Osteoblast (primary cell): ENCODE results near the gene TMEM92. TPM values are rescaled to one million over a fixed set of nuclear protein-coding genes. Genes with fewer than 3 reads are reported as not detected.
"Not testable (repeated sequence)": the region's sequence is repeated elsewhere in the genome, so short reads cannot be mapped to it uniquely, and the experiment has no call there.

Experiments
- DNase-seq: peaks from one replicate; pipeline ENCODE4 v3.0.0; 2011; ENCODE audit warnings: low spot score, mixed read lengths; ENCODE audit not compliant: insufficient read length; ENCODE audit errors: missing footprints
- H2AFZ ChIP-seq: 2 replicates; pipeline ENCODE4 v1.6.0; 2011; ENCODE audit warnings: mild to moderate bottlenecking, low read length
- H3K27ac ChIP-seq: 2 replicates; pipeline ENCODE4 v1.5.1; 2011; ENCODE audit warnings: mild to moderate bottlenecking, low read depth, low read length, moderate library complexity
- H3K27me3 ChIP-seq: 2 replicates; pipeline ENCODE4 v1.6.0; 2012; ENCODE audit warnings: mild to moderate bottlenecking, control low read depth, inconsistent platforms, low read length, moderate library complexity; ENCODE audit not compliant: insufficient read depth
- H3K36me3 ChIP-seq: 2 replicates; pipeline ENCODE4 v1.5.1; 2011; ENCODE audit warnings: mild to moderate bottlenecking, low read length, control low read depth, moderate library complexity; ENCODE audit not compliant: insufficient read depth
- H3K4me1 ChIP-seq: 2 replicates; pipeline ENCODE4 v1.5.1; 2011; ENCODE audit warnings: mild to moderate bottlenecking, low read length, control low read depth, moderate library complexity; ENCODE audit not compliant: insufficient read depth
- H3K4me2 ChIP-seq: 2 replicates; pipeline ENCODE4 v1.6.0; 2011; ENCODE audit warnings: mild to moderate bottlenecking, low read length; ENCODE audit not compliant: insufficient read depth
- H3K4me3 ChIP-seq: fragments of 200-600 bp; sonication (generic); 3 replicates; pipeline ENCODE4 v1.5.1; 2012; ENCODE audit warnings: mild to moderate bottlenecking, low read length, inconsistent platforms; ENCODE audit not compliant: insufficient read depth
- H3K79me2 ChIP-seq: 2 replicates; pipeline ENCODE4 v1.6.0; 2012; ENCODE audit warnings: mild to moderate bottlenecking, low read length, control low read depth, inconsistent platforms; ENCODE audit not compliant: insufficient read depth
- H3K9me3 ChIP-seq: 2 replicates; pipeline ENCODE4 v1.5.1; 2011; ENCODE audit warnings: low read depth, low read length, control low read depth
- H4K20me1 ChIP-seq: 2 replicates; pipeline ENCODE4 v1.6.0; 2012; ENCODE audit warnings: mild to moderate bottlenecking, low read length, control low read depth; ENCODE audit not compliant: insufficient read depth
- CTCF ChIP-seq: IDR thresholded peaks from 2 replicates; pipeline ENCODE4 v1.5.1; 2011; ENCODE audit warnings: mild to moderate bottlenecking, low read depth, low read length, moderate library complexity; ENCODE audit errors: extremely low read depth
- total RNA-seq: library from RNA; depleted of rRNA; stranded (reverse); fragments of >200 nt; gene quantifications from 2 replicates; pipeline ENCODE4 v1.2.3, GENCODE V29; 2012

Gene TMEM92
- total RNA-seq, 1 donor: 0.36 TPM

GRCh38 chr17:50299776-50300175 lies 25.5 kb downstream of the TMEM92 start:
- Histone ChIP-seq H2AFZ (no peak overlapping the region), H3K4me1 (peaks cover 2% of the 10 kb centered on the region), H3K36me3 (no peaks in the 10 kb centered on the region), H3K79me2 (no peaks in the 10 kb centered on the region), H3K27ac (no peak overlapping the region), H3K27me3 (peaks cover 3% of the 10 kb centered on the region), H3K4me2 (no peak overlapping the region), H3K4me3 (no peak overlapping the region), H3K9me3 (no peaks in the 10 kb centered on the region), H4K20me1 (no peaks in the 10 kb centered on the region)
- DNase-seq: no peak
- no peak for TF ChIP-seq CTCF

- not testable (repeated sequence) for H3K36me3 ChIP-seq, H3K4me3 ChIP-seq, H3K4me2 ChIP-seq, H3K27ac ChIP-seq, H3K4me1 ChIP-seq, H2AFZ ChIP-seq, H4K20me1 ChIP-seq, H3K79me2 ChIP-seq, H3K9me3 ChIP-seq, H3K27me3 ChIP-seq, DNase-seq
Measured at GRCh38 chr17:50300824-50301223, 26.6 kb downstream of the TMEM92 start.

- Histone ChIP-seq H4K20me1 (no peaks in the 10 kb centered on the region), H3K9me3 (no peaks in the 10 kb centered on the region), H3K4me1 (peaks cover 8% of the 10 kb centered on the region), H3K36me3 (no peaks in the 10 kb centered on the region), H3K27ac (no peak overlapping the region), H3K79me2 (no peaks in the 10 kb centered on the region), H3K4me3 (no peak overlapping the region), H3K4me2 (no peak overlapping the region), H2AFZ (no peak overlapping the region), H3K27me3 (peaks cover 3% of the 10 kb centered on the region)
- no peak for DNase-seq
- TF ChIP-seq CTCF: no peak
Measured at GRCh38 chr17:50301891-50302584, 27.8 kb downstream of the TMEM92 start.

GRCh38 chr17:50303051-50303450 lies 28.8 kb downstream of the TMEM92 start:
- Histone ChIP-seq H3K79me2 (no peaks in the 10 kb centered on the region), H3K4me1 (peaks cover 8% of the 10 kb centered on the region), H3K36me3 (no peaks in the 10 kb centered on the region), H3K4me3 (no peak overlapping the region), H2AFZ (no peak overlapping the region), H3K9me3 (no peaks in the 10 kb centered on the region), H3K4me2 (no peak overlapping the region), H3K27ac (no peak overlapping the region), H4K20me1 (no peaks in the 10 kb centered on the region), H3K27me3 (peaks cover 3% of the 10 kb centered on the region)
- no peak for DNase-seq
- no peak for TF ChIP-seq CTCF
